ENCODE results near the gene YIPF4.

DNA sequence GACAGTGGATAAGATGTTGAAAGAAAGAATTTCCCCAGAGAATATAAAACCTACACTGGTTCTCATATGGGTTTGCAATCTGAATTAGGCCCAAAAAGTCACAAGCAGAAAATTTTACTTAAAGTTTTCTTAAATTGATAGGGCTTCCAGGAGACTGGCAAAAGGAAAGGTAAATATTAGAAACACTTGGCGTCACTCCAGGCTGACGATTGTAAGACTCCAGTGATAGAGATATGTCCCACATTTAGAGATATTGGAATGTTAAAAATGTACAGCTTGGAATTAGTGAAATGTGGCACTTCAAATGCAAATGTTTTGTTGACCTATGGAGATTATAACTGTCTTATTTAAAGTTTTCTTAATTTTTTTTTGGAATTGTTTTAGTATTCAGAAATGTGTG lies 14.0 kb downstream of the YIPF4 start:
- TF ChIP-seq, protein P1, sequence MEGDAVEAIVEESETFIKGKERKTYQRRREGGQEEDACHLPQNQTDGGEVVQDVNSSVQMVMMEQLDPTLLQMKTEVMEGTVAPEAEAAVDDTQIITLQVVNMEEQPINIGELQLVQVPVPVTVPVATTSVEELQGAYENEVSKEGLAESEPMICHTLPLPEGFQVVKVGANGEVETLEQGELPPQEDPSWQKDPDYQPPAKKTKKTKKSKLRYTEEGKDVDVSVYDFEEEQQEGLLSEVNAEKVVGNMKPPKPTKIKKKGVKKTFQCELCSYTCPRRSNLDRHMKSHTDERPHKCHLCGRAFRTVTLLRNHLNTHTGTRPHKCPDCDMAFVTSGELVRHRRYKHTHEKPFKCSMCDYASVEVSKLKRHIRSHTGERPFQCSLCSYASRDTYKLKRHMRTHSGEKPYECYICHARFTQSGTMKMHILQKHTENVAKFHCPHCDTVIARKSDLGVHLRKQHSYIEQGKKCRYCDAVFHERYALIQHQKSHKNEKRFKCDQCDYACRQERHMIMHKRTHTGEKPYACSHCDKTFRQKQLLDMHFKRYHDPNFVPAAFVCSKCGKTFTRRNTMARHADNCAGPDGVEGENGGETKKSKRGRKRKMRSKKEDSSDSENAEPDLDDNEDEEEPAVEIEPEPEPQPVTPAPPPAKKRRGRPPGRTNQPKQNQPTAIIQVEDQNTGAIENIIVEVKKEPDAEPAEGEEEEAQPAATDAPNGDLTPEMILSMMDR (conservative IDR thresholded peaks at IDR 0.05): no peak
- no peak for TF ChIP-seq EZH2 (IDR thresholded peaks at IDR 0.05; ENCODE audit: low read depth)

Measured in PC-9 (cell line).